ENCODE measurements around the gene MLLT10.
"Not testable (repeated sequence)": the region's sequence is repeated elsewhere in the genome, so short reads cannot be mapped to it uniquely, and the experiment has no call there.

MLLT10 gene

DNA sequence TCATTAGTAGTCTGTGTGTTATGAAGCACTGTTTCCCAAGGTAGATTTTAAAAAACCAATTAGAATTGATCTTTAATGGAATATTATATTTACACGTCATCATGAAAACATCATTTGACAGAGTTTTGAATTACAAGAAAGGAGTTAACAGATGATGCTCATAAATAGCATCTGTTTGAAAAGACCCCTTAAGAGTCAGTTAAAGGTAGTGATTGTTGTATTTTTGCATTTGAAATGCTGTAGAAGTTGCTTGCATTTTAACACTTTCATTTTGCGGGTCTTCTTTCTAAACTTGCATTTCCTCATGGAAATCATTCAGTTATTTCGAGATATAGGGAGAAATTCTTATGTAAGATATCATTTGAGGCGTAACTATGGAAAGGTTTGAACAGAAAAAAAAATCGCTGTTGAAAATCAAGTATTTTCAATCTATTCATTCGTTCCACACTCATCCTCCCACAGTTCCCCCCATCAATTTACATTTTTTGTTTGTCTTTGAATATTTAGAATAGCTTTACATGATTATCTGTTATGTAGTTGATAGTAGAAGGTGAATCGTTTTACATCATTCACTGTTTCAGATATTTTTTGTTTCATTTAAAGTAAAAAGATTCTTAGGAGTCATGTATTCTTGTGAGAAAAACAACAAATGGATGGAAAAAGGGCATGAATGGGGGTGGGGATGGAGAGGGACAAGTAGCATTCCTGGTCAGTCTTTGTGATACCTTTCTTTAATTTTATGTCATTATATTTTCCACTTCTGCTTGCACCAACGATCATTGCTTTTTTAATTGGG, 5.6 kb upstream of the MLLT10 start:
- DNase-seq (ENCODE audit: low read depth) = no peak

DNA sequence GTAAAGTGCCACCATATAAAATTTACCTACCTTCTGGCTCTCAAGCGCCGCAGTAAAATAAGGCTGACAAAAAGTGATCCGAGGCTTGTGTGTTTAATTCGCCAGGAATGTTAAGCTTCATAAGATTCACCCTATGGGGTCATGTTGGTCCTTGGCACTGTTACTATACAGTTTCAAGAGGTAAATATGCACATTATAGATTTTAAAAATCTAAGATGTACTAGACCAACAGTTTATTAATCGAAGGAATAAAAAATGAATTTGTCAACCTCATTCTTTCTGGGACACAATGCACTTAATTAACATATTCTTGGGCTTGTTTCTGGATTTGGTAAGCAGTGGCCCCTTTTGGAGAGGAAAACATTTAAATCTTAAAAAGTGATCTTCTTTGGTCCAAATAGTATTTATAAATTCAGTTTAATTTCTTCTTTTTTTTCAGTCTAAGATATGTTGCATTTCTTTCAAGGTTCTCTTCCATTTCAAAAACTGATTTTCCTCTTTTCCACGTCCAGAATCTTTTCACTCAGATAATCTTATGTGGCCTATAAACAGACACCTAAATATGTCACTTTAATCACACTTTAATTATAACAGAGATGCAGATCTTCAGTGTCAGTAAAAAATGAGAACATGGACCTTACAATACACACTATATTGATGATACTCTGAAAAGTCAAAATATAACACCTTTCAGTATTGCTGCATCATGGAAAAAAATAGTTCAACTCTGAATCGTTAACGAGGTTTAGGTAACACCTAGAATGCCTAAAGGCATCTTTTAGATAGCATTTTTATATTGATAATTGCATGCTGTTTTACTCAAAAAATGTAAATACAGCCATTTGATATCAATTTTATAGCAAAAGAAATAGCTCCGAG, 4.8 kb upstream of the MLLT10 start:
- no peak for DNase-seq (ENCODE audit: low read depth)

DNA sequence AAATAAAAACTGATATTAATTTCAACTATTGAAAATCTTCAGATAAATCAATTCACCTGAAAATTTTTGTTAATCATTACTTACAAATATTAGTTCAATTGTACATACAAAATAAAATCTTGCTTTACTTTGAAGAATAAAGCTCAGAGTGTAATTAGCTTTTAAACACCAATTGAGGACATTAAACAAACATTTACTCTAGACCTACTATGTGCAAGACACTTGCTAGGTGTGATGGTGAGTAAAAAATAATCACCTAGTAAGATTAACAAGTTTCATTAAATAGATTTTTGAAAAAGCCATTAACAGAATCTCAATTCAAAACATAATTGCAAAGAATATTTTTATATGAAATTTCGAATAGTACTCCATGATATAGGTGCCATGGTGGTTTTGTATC, 3.9 kb upstream of the MLLT10 start:
- DNase-seq (ENCODE audit: low read depth) = no peak

- no peak for DNase-seq (ENCODE audit: low read depth)
Observed at GRCh38 chr10:21530641-21531040, 3.4 kb upstream of the MLLT10 start.

- no peak for DNase-seq (ENCODE audit: low read depth)
Observed at GRCh38 chr10:21531164-21531563, 2.9 kb upstream of the MLLT10 start.

- DNase-seq (ENCODE audit: low read depth) = no peak
Observed at GRCh38 chr10:21532694-21533466, 1.2 kb upstream of the MLLT10 start.

DNA sequence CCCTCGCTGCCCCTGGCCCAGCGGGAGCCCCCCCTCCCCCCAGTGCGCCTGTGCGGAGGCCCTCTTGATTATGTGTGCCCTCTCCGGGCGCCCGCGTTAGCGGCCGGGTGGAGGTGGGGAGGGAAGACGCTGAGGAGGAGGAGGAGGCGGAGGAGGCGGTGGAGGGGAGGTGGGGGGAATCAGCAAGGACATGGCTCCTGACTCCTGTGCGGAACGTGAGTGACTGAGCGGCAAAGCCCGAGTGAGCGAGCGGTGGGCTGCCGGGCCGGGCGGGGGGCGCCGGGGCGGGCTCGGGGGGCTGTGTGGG, 201 bp downstream of the MLLT10 start:
- DNase-seq (ENCODE audit: low read depth) = no peak

DNA sequence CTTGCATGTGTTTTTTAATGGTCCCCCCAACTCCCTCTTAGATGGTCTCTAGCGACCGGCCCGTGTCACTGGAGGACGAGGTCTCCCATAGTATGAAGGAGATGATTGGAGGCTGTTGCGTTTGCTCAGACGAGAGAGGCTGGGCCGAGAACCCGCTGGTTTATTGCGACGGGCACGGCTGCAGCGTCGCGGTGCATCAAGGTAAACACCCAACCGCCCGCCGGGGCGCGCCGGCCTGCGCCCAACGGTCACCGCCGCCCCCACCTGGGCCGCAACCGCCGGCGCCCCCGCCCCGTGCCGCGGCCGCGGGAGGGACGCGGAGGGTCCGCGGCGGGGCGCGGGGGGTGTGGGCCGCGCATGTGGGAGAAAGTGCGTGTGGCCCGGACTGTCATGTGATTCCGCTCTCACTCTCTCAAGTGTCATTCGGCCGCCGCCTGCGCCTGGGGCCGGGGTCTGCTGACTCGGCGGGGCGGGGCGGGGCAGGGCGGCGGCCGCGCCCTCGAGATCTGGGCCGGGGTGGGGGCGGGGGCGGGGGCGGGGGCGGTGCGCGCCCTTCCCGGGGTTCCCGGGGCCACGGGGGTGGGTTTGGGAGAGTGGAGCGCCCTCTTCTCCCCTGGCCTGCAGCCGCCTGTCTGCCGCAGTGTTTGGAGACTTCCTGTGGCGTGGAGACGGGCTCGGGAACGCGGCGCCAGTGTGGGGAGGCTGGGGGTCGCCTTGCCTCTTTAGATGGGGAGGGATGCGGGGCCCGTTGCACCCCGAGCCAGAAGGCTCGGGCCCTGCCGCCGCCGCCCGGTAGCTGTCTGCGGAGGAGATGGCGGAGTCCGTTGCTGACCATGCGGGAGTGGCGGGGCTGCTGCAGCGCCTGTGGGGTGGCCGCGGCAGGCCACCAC, 817 bp downstream of the MLLT10 start:
- no peak for DNase-seq (ENCODE audit: low read depth)

- no peak for DNase-seq (ENCODE audit: low read depth)
Observed at GRCh38 chr10:21535494-21535965, 1.5 kb downstream of the MLLT10 start.

DNA sequence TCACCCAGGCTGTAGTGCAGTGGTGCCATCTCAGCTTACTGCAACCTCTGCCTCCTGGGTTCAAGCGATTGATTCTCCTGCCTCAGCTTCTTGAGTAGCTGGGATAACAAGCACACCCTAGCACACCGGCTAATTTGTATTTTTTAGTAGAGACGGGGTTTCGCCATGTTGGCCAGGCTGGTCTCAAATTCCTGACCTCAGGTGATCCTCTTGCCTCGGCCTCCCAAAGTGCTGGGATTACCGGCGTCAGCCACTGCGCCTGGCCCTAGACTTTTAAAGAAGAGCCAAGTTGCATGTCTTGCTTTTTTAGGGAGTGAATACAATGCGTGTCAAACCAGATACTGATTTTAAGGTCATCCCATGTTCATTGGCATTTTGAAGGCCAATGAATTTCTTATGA, 1.9 kb downstream of the MLLT10 start:
- DNase-seq (ENCODE audit: low read depth) = not testable (repeated sequence)

- DNase-seq (ENCODE audit: low read depth) = no peak
Observed at GRCh38 chr10:21536874-21537273, 2.8 kb downstream of the MLLT10 start.

DNA sequence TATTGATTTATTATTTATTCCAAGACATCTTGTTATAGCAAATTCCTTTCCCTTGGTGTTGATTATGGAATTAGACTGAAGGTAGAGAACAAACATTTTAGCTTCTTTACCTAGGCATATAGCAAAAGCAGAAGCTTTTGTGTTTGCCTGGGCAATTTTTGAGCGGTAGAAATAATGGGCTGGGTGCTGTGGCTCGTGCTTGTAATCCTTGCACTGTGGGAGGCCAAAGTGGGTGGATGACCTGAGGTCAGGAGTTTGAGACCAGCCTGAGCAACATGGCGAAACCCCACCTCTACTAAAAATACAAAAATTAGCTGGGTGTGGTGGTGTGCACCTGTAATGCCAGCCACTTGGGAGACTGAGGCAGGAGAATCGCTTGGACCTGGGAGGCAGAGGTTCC, 6.7 kb downstream of the MLLT10 start:
- not testable (repeated sequence) for DNase-seq (ENCODE audit: low read depth)

- DNase-seq (ENCODE audit: low read depth) = no peak
Observed at GRCh38 chr10:21547246-21547645, 13.2 kb downstream of the MLLT10 start.

GRCh38 chr10:21552638-21553037, 18.6 kb downstream of the MLLT10 start:
- DNase-seq (ENCODE audit: low read depth) = no peak

DNA sequence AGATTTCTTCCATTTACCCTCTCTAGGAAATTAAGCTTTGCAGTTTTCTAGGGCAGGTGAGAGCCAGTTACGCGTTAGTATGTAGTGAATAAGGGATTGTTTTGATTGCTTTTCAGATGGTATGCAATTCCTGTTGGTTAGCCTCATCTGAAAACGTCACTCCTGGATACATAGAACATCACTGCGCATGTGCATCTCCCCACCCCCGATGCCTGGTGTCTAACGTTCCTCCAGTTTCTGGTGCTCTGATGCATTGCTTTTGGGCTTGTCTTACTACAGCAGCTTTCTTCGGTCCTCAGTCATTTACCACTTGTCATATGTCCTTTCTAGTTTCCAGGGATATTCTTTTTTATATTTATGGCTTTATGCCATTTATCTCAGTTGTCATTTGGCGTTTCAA, 22.5 kb downstream of the MLLT10 start:
- DNase-seq (ENCODE audit: low read depth) = no peak

DNA sequence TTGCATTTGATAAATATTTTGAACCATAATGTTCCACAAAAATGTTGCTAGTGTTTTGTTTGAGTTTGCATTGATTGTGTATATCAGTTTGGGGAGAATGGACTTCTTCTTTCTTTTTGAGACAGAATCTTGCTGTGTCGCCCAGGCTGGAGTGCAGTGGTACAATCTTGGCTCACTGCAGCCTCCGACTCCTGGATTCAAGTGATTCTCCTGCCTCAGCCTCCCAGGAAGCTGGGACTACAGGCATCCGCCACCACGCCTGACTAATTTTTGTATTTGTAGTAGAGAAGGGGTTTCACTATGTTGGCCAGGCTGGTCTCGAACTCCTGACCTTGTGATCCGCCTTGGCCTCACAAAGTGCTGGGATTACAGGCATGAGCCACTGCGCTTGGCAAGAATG, 25.0 kb downstream of the MLLT10 start:
- DNase-seq (ENCODE audit: low read depth) = not testable (repeated sequence)

- DNase-seq (ENCODE audit: low read depth) = no peak
Observed at GRCh38 chr10:21570761-21571521, 36.9 kb downstream of the MLLT10 start.

DNA sequence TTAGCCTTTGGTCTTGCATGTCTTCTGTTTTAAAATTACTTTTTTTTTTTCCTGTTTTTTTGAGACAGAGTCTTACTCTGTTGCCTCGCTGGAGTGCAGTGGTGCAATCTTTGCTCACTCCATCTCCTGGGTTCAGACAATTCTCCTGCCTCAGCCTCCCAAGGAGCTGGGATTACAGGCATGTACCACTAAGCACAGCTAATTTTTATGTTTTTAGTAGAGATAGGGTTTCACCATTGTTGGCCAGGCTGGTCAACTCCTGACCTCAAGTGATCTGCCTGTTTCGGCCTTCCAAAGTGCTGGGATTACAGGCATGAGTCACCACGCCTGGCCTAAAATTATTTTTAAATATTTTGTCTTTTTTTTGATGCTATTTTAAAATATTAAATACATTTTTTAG, 38.5 kb downstream of the MLLT10 start:
- peak; percentile 43 for DNase-seq (ENCODE audit: low read depth)

DNA sequence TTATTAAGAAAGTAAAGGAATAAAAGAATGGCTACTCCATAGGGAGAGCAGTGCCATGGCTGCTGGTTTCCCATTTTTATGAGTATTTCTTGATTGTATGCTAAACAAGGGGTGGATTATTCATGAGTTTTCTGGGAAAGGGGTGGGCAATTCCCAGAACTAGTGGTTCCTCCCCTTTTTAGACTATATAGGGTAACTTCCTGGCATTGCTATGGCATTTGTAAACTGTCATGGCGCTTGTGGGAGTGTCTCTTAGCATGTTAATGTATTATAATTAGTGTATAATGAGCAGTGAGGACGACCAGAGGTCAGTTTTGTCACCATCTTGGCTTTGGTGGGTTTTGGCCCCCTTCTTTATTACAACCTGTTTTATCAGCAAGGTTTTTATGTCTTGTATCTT, 40.5 kb downstream of the MLLT10 start:
- not testable (repeated sequence) for DNase-seq (ENCODE audit: low read depth)

GRCh38 chr10:21579291-21579690, 45.3 kb downstream of the MLLT10 start:
- DNase-seq (ENCODE audit: low read depth) = no peak

- DNase-seq (ENCODE audit: low read depth) = not testable (repeated sequence)
Observed at GRCh38 chr10:21581421-21581834, 47.4 kb downstream of the MLLT10 start.

All from fibroblast of the conjunctiva (primary cell).